Measurements from ENCODE around the gene AP1B1. TPM values are rescaled to one million over a fixed set of nuclear protein-coding genes. Genes with fewer than 3 reads are reported as not detected.

Gene AP1B1
- total RNA-seq, 2 donors from 2014 or later, result 45.5 to 66.9 TPM

- H3K9me3 ChIP-seq, result no peaks in the 10 kb centered on the region
- H3K27ac ChIP-seq, result no peak overlapping the region
- no peak overlapping the region for H3K4me3 ChIP-seq
- intact Hi-C loops (cut with DNase I), result no loop called here
- 84 to 91% methylated on average over 9 of the region's 9 CpGs for WGBS, 2 donors
- DNase-seq (no peak), ATAC-seq (no peak)
- peaks cover 11 to 41% of the 10 kb centered on the region in 2 donors for H3K36me3 ChIP-seq (replicated peaks in 1 of 2; ENCODE audit: insufficient read depth in 1 of 2, low read depth in 2 of 2)
- H3K27me3 ChIP-seq, result no peaks in the 10 kb centered on the region
- TF ChIP-seq POLR2A (IDR thresholded peaks at IDR 0.05), result no peak
- TF ChIP-seq, protein P1, sequence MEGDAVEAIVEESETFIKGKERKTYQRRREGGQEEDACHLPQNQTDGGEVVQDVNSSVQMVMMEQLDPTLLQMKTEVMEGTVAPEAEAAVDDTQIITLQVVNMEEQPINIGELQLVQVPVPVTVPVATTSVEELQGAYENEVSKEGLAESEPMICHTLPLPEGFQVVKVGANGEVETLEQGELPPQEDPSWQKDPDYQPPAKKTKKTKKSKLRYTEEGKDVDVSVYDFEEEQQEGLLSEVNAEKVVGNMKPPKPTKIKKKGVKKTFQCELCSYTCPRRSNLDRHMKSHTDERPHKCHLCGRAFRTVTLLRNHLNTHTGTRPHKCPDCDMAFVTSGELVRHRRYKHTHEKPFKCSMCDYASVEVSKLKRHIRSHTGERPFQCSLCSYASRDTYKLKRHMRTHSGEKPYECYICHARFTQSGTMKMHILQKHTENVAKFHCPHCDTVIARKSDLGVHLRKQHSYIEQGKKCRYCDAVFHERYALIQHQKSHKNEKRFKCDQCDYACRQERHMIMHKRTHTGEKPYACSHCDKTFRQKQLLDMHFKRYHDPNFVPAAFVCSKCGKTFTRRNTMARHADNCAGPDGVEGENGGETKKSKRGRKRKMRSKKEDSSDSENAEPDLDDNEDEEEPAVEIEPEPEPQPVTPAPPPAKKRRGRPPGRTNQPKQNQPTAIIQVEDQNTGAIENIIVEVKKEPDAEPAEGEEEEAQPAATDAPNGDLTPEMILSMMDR (IDR thresholded peaks at IDR 0.05), result no peak
- H3K4me1 ChIP-seq, result peaks cover 5% of the 10 kb centered on the region
These were observed 35.6 kb downstream of the AP1B1 start for GRCh38 chr22:29352778-29353177.

DNA sequence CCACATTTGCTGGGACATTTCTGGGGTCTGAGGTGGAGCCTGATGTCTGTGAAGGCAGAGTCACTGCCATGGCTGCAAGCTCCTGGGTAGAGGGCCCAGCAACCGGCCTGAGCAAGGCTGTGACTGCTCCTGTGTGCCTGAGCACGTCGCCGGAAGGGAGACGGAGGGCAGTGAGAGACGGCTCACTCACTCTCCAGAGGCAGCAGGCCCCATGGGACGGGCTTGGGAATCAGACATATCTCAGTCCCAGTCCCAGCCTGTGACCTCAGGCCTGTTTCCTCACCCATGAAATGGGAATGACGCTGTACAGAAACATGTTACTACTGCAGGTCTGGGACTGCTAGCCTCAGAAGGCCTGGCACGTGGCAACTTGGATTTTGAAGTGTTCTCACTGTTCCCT, 36.5 kb downstream of the AP1B1 start:
- H3K4me3 ChIP-seq, result no peak overlapping the region
- H3K36me3 ChIP-seq (replicated peaks in 1 of 2; ENCODE audit: insufficient read depth in 1 of 2, low read depth in 2 of 2), result peaks cover 11 to 40% of the 10 kb centered on the region in 2 donors
- H3K9me3 ChIP-seq, result no peaks in the 10 kb centered on the region
- peaks cover 5% of the 10 kb centered on the region for H3K4me1 ChIP-seq
- intact Hi-C loops (cut with DNase I), result no loop called here
- no peak for TF ChIP-seq POLR2A (IDR thresholded peaks at IDR 0.05)
- TF ChIP-seq, protein P1 (IDR thresholded peaks at IDR 0.05), result no peak
- 89% methylated on average over 7 to 9 of the region's 9 CpGs for WGBS, 2 donors
- ATAC-seq, result no peak
- DNase-seq, result no peak
- H3K27ac ChIP-seq, result no peak overlapping the region
- H3K27me3 ChIP-seq, result no peaks in the 10 kb centered on the region

- Histone ChIP-seq H3K27me3 (no peaks in the 10 kb centered on the region), H3K9me3 (no peaks in the 10 kb centered on the region), H3K4me3 (no peak overlapping the region), H3K27ac (peak overlapping the region in 2 of 4 donors; percentile 5 to 32), H3K4me1 (peaks cover 5% of the 10 kb centered on the region), H3K36me3 (replicated peaks in 1 of 2; ENCODE audit: insufficient read depth in 1 of 2, low read depth in 2 of 2) (peaks cover 11 to 38% of the 10 kb centered on the region in 2 donors)
- intact Hi-C loops (cut with DNase I), result no loop called here
- DNase-seq (peak; percentile 27 to 73 (median 72)), ATAC-seq (peak; percentile 45)
- WGBS, 2 donors, result 46 to 80% methylated on average over 2 to 6 of the region's 6 CpGs
- TF ChIP-seq, protein P1 (IDR thresholded peaks at IDR 0.05), result no peak
- TF ChIP-seq POLR2A (IDR thresholded peaks at IDR 0.05), result no peak
These were observed 37.3 kb downstream of the AP1B1 start for GRCh38 chr22:29351042-29351441.

DNA sequence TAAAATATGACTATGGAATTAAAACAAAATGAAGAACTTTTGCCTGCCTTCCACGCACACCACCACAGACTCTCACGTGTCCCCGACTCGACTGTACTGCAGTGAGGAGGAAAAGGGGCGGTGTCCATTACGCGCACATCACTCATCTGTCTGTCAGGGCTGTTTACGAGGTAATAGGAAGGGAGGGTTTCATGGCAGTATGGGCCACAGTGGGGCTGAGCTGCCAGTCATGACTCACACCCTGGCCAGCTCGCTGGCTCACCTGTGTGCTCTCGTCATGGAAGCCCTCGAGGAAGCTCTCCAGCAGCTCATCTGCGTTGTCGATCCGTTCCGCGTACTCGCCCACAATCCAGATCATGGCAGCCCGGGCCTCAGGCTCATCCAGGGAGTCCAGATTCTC, 39.4 kb downstream of the AP1B1 start:
- H3K36me3 ChIP-seq (replicated peaks in 1 of 2; ENCODE audit: insufficient read depth in 1 of 2, low read depth in 2 of 2), result peaks cover 5 to 32% of the 10 kb centered on the region in 2 donors

GRCh38 chr22:29348041-29348440, 40.3 kb downstream of the AP1B1 start:
- H3K9me3 ChIP-seq, result no peaks in the 10 kb centered on the region
- DNase-seq, result no peak
- H3K27me3 ChIP-seq, result no peaks in the 10 kb centered on the region
- WGBS, 2 donors, result 84 to 87% methylated on average over 2 of the region's 2 CpGs
- intact Hi-C loops (cut with DNase I), result no loop called here
- no peak for TF ChIP-seq POLR2A (IDR thresholded peaks at IDR 0.05)
- TF ChIP-seq, protein P1 (IDR thresholded peaks at IDR 0.05), result no peak
- no peak overlapping the region for H3K27ac ChIP-seq
- no peak overlapping the region for H3K4me3 ChIP-seq
- peaks cover 23% of the 10 kb centered on the region for H3K4me1 ChIP-seq
- peaks cover 0 to 23% of the 10 kb centered on the region in 2 donors for H3K36me3 ChIP-seq (replicated peaks in 1 of 2; ENCODE audit: insufficient read depth in 1 of 2, low read depth in 2 of 2)
- ATAC-seq, result no peak

More for the DNA sequence above, 39.4 kb downstream of the AP1B1 start:
- no peaks in the 10 kb centered on the region for H3K9me3 ChIP-seq
- no peak overlapping the region for H3K27ac ChIP-seq
- WGBS, 2 donors, result 88 to 90% methylated on average over 8 to 18 of the region's 18 CpGs
- no peak overlapping the region for H3K4me3 ChIP-seq
- DNase-seq, result no peak
- H3K27me3 ChIP-seq, result no peaks in the 10 kb centered on the region
- H3K4me1 ChIP-seq, result peaks cover 14% of the 10 kb centered on the region
- TF ChIP-seq, protein P1 (IDR thresholded peaks at IDR 0.05), result no peak
- TF ChIP-seq POLR2A (IDR thresholded peaks at IDR 0.05), result no peak
- intact Hi-C loops (cut with DNase I), result no loop called here
- ATAC-seq, result no peak

Data from body of pancreas (tissue), 4 donors.